ENCODE data around the gene NARS2. TPM values are rescaled to one million over a fixed set of nuclear protein-coding genes. Genes with fewer than 3 reads are reported as not detected.
A peak's percentile ranks its signal among the peaks of the same experiment; 100 is the strongest.

NARS2 gene
- total and polyA plus RNA-seq, 2 donors (not counting 1 experiment from before 2014, with no cell fraction given): 9.7 to 14.6 TPM

DNA sequence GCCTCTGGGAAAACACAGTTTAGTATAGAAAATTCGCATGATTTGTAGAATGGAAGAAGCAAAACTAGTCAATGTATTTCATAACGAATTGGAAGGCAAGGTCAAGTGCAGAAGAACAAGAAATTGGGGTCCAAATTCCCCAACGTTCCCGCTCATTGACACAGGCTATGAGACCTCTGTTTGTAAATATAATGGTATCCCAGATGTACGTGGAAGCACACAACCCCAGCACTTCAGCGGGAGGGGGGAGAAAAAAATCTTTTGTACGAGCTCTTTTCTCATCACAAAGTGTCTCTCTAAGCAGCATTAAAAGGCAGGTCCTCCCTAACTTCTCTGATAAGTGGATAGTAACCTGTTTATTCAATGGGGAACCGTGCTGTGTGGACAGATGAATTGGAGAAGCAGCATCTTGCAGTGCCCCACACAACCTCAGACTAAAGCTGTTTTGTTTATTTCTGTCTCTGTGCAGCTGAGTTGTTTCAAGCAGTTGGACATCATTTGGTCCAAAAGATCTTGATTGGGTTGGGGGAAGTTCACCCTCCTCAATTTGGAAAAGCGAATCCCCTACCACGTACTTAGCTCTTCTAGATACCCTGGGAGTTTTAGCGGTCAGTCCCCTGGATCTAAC is 156.0 kb downstream of the NARS2 start:
- Histone ChIP-seq H2AFZ (ENCODE audit: insufficient read depth, low read depth, low read length, poor library complexity, severe bottlenecking) (peak overlapping the region; percentile 81), H3K36me3 (replicated peaks in 1 of 2; ENCODE audit: control extremely low read depth in 1 of 2, control insufficient read depth in 1 of 2, extremely low read depth in 1 of 2, insufficient read depth in 2 of 2, low read length in 1 of 2) (no peaks in the 10 kb centered on the region), H3K27ac (ENCODE audit: low read length in 2 of 2) (no peak overlapping the region), H3K79me2 (ENCODE audit: control insufficient read depth, insufficient read depth, low read length) (peaks cover 3% of the 10 kb centered on the region), H3K4me3 (ENCODE audit: control extremely low read depth in 1 of 5, extremely low read depth in 1 of 5, insufficient read depth in 1 of 5, low read depth in 2 of 5, low read length in 4 of 5) (peak overlapping the region; percentile 71 to 84 (median 77)), H3K27me3 (replicated peaks in 1 of 4; ENCODE audit: control extremely low read depth in 1 of 4, control insufficient read depth in 3 of 4, insufficient read depth in 4 of 4, low read length in 3 of 4) (no peaks in the 10 kb centered on the region), H3K4me1 (ENCODE audit: control insufficient read depth in 2 of 2, insufficient read depth in 2 of 2, low read length in 2 of 2) (peaks cover 34 to 53% of the 10 kb centered on the region in 2 donors), H3K4me2 (replicated peaks; ENCODE audit: low read depth, low read length, poor library complexity, severe bottlenecking) (peak overlapping the region; percentile 90), H3K9ac (ENCODE audit: low read length) (peak overlapping the region; percentile 75), H4K20me1 (ENCODE audit: control insufficient read depth, insufficient read depth, low read length, poor library complexity, severe bottlenecking) (no peaks in the 10 kb centered on the region), H3K9me3 (ENCODE audit: control extremely low read depth in 1 of 3, control insufficient read depth in 2 of 3, insufficient read depth in 1 of 3, low read length in 2 of 3) (no peaks in the 10 kb centered on the region)
- H3K9me3 Mint-ChIP-seq (ENCODE audit: insufficient read depth): no peaks in the 10 kb centered on the region
- H3K27me3 Mint-ChIP-seq: no peaks in the 10 kb centered on the region
- DNase-seq (no peak), ATAC-seq (ENCODE audit: low read depth) (no peak)
- intact Hi-C loops (cut with micrococcal nuclease): loop anchor here (5.0 kb wide), 2 partner anchors 281 to 426 kb away; partner anchors contain the start of genes ALG8 and INTS4
- peak overlapping the region; percentile 95 for H3K27ac Mint-ChIP-seq
- ChIA-PET POLR2A (interaction anchor here (0.9 to 3.9 kb wide), 3 partner anchors 10 to 47 kb away, joined by 3 to 48 read pairs (median 4); no protein-coding TSS in a partner anchor), CTCF (interaction anchor here (0.9 to 7.1 kb wide), 17 partner anchors 11 to 340 kb away, joined by 3 to 143 read pairs (median 4); partner anchors contain the start of genes ALG8 and NARS2)
- H3K4me1 Mint-ChIP-seq: peaks cover 64% of the 10 kb centered on the region
- H3K4me3 Mint-ChIP-seq: peak overlapping the region; percentile 91
- WGBS (ENCODE audit: insufficient coverage): 75% methylated on average over 3 of the region's 11 CpGs
- no peak for TF ChIP-seq EZH2 (IDR thresholded peaks at IDR 0.05; ENCODE audit: borderline replicate concordance, insufficient read depth, low read depth, low read length, poor library complexity, severe bottlenecking)
- TF ChIP-seq, protein P1, sequence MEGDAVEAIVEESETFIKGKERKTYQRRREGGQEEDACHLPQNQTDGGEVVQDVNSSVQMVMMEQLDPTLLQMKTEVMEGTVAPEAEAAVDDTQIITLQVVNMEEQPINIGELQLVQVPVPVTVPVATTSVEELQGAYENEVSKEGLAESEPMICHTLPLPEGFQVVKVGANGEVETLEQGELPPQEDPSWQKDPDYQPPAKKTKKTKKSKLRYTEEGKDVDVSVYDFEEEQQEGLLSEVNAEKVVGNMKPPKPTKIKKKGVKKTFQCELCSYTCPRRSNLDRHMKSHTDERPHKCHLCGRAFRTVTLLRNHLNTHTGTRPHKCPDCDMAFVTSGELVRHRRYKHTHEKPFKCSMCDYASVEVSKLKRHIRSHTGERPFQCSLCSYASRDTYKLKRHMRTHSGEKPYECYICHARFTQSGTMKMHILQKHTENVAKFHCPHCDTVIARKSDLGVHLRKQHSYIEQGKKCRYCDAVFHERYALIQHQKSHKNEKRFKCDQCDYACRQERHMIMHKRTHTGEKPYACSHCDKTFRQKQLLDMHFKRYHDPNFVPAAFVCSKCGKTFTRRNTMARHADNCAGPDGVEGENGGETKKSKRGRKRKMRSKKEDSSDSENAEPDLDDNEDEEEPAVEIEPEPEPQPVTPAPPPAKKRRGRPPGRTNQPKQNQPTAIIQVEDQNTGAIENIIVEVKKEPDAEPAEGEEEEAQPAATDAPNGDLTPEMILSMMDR (IDR thresholded peaks at IDR 0.05): no peak

Measured in B cell (primary cell).